Fibroblast of the aortic adventitia (primary cell): ENCODE measurements around the gene NT5C3B. TPM values are rescaled to one million over a fixed set of nuclear protein-coding genes. Genes with fewer than 3 reads are reported as not detected.
"Not testable (repeated sequence)": the region's sequence is repeated elsewhere in the genome, so short reads cannot be mapped to it uniquely, and the experiment has no call there.

Experiments
- DNase-seq: peaks from one replicate; pipeline ENCODE4 v3.0.0-alpha.2; 2010; ENCODE audit warnings: low read depth
- H3K4me3 ChIP-seq: 2 replicates; pipeline ENCODE4 v1.5.1; 2011; ENCODE audit warnings: low read depth, mild to moderate bottlenecking, control low read depth, low read length, moderate library complexity
- CTCF ChIP-seq: IDR thresholded peaks from 2 replicates; pipeline ENCODE4 v1.5.1; 2011; ENCODE audit warnings: mild to moderate bottlenecking, low read length, control low read depth, inconsistent platforms; ENCODE audit not compliant: insufficient read depth
- total RNA-seq: library from RNA; depleted of rRNA; stranded (reverse); fragments of >200 nt; gene quantifications from 2 replicates; pipeline ENCODE4 v1.2.3, GENCODE V29; 2012; ENCODE audit warnings: low replicate concordance

Gene NT5C3B
- total RNA-seq, 1 donor: 93.2 TPM

DNA sequence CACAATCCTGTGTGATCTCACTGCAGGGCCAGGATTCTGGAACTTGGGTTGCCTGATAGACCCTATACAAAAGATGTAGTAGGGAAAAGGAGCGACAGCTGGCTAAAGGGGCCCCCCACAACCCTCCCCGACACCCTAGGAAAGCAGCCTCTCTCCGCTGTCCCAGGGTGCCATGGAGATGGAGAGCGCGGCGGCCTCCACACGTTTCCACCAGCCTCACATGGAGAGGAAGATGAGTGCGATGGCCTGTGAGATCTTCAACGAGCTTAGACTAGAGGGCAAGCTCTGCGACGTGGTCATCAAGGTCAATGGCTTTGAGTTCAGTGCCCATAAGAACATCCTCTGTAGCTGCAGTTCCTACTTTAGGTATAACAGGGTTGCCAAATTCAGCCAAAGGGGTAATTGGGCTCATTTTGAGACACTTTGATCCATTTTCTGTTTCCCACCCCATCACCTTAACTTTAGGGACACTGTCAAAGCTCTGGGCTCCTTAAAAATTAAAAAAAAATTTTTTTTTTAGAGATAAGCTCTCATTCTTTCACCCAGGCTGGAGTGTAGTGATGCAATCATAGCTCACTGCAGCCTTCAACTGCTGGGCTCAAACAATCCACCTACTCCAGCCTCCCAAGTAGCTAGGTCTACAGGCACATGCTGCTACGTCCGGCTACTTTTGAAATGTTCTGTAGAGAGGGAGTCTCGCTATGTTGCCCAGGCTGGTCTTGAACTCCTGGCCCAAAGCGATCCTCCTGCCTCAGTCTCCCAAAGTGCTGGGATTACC is 1.9 kb upstream of the NT5C3B start, which contains the start of gene KLHL10:
Gene KLHL10, plus strand, starts transcription at position 65 of the 778 bp plus-strand sequence. Its CDS starts 108 bp downstream, at position 173.
- TF ChIP-seq CTCF: no peak
- DNase-seq: peak; percentile 17
- H3K4me3 ChIP-seq: no peak within 1 kb of the TSS

- no peak for DNase-seq
- TF ChIP-seq CTCF: no peak
Measured at GRCh38 chr17:41836550-41837196, 641 bp upstream of the NT5C3B start.

GRCh38 chr17:41835214-41835799 is 725 bp downstream of the NT5C3B start:
- no peak for DNase-seq
- H3K4me3 ChIP-seq: peak overlapping the region; percentile 81
- no peak for TF ChIP-seq CTCF

More at GRCh38 chr17:41836550-41837196, 641 bp upstream of the NT5C3B start:
- peak overlapping the region; percentile 81 for H3K4me3 ChIP-seq

DNA sequence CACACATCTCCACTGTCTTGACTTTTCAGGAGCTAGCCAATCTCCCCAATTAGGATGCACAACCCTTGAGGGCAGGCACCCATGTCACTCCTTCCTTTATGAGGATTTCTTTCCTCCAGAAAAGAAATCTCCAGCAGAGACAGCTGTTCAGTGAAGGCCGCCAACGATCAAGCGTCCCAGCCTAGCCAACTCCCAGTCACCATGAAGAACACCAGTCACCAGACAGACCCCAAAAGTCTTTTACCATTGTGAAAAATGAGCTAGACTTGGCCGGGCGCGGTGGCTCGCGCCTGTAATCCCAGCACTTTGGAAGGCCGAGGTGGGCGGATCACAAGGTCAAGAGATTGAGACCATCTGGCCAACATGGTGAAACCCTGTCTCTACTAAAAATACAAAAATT is 6.1 kb downstream of the NT5C3B start:
- not testable (repeated sequence) for DNase-seq, H3K4me3 ChIP-seq

DNA sequence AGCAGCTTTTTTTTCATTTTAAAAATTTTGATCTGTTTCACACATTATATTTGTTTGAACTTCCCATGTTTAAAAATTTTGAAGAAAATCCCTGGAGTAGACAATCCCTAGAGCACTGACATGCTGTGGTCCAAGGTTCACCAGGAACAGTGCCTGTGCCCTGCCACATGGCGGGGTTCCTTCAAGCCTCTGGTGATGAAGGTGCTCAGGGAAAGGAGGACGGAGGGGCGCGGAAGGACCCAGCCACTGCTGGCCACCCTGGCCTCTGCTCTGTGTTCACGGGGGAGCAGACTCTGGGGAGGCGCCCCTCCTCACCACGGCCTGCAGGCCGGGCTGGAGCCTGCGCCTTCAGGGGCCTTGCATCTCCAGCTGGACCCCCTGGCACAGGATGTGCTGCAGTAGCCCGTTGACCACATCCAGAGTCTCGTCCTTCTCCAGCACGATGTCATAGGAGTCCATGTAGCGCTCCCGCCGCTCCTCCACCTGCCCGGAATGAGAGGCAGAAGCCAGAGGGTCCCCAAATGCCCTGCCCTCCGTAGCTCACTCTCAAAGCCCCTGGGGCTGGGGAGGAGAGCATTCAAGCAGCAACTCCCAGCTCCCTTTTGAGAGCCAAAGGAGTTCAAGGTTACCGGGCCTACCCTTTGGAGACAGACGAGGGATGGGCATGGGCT is 10.7 kb downstream of the NT5C3B start:
- no peak for DNase-seq
- TF ChIP-seq CTCF: no peak
- H3K4me3 ChIP-seq: no peak overlapping the region

- H3K4me3 ChIP-seq: no peak overlapping the region
- DNase-seq: peak; percentile 57
- no peak for TF ChIP-seq CTCF
Measured at GRCh38 chr17:41824086-41824485, 11.9 kb downstream of the NT5C3B start.

GRCh38 chr17:41823580-41823979 is 12.5 kb downstream of the NT5C3B start:
- no peak for TF ChIP-seq CTCF
- no peak for DNase-seq

More at GRCh38 chr17:41823580-41823979, 12.5 kb downstream of the NT5C3B start:
- no peak overlapping the region for H3K4me3 ChIP-seq
